Kidney (tissue), 14 donors: ENCODE measurements around the gene OR51I2. TPM values are rescaled to one million over a fixed set of nuclear protein-coding genes. Genes with fewer than 3 reads are reported as not detected.
A peak's percentile ranks its signal among the peaks of the same experiment; 100 is the strongest.

ENCODE experiments used
- DNase-seq, 5 donors: peaks; one replicate each; pipeline ENCODE4 v3.0.0-alpha.2; 2013 to 2020
- FAIRE-seq: peaks from 2 replicates; lab custom pipeline; 2012; peaks lifted over from hg19 to GRCh38; lab: Jason Lieb, UNC
- H3K27ac ChIP-seq, 2 donors: one replicate each; pipeline ENCODE4 v1.7.0; 2013; ENCODE audit warnings: low read depth in 2 of 2, low read length in 2 of 2, inconsistent platforms in 1 of 2
- H3K27me3 ChIP-seq: one replicate; pipeline ENCODE4 v1.7.1; 2013; ENCODE audit warnings: low read length, inconsistent platforms; ENCODE audit not compliant: control insufficient read depth, insufficient read depth
- H3K36me3 ChIP-seq, 3 donors: one replicate each; pipeline versions ENCODE4 v1.7.0 to v1.7.1; 2013; ENCODE audit warnings: low read length in 3 of 3, control low read depth in 1 of 3, inconsistent platforms in 1 of 3; ENCODE audit not compliant: insufficient read depth in 3 of 3, control insufficient read depth in 2 of 3
- H3K4me1 ChIP-seq, 3 donors: one replicate each; pipeline versions ENCODE4 v1.7.0 to v1.7.1; 2013; ENCODE audit warnings: low read length in 3 of 3, inconsistent platforms in 1 of 3, low read depth in 1 of 3; ENCODE audit not compliant: control insufficient read depth in 2 of 3, insufficient read depth in 2 of 3
- H3K4me3 ChIP-seq, 3 donors: one replicate each; pipeline versions ENCODE4 v1.7.0 to v1.8.1; 2013; ENCODE audit warnings: low read length in 3 of 3, control low read depth in 1 of 3, inconsistent platforms in 1 of 3
- H3K9ac ChIP-seq, 3 donors: one replicate each; pipeline versions ENCODE4 v1.7.0 to v1.7.1; 2013; ENCODE audit warnings: low read length in 3 of 3, control low read depth in 1 of 3, inconsistent platforms in 1 of 3
- H3K9me3 ChIP-seq, 3 donors: one replicate each; pipeline versions ENCODE4 v1.7.0 to v1.7.1; 2013; ENCODE audit warnings: low read length in 3 of 3, control low read depth in 1 of 3, inconsistent platforms in 1 of 3; ENCODE audit not compliant: control insufficient read depth in 2 of 3, insufficient read depth in 1 of 3
- intact Hi-C: fragments of 100-400 bp; cut with DNase I; formaldehyde crosslinking; loops from one replicate; pipeline ENCODE4 v1.11.1; 2022
- polyA plus RNA-seq: library from polyadenylated mRNA; stranded (reverse); fragments of 350-450 nt; fragmentation: Illumina TruSeq; extraction: RNeasy Lipid Tissue Mini Kit (QIAGEN cat#74804); gene quantifications from one replicate; pipeline ENCODE4 v1.2.3, GENCODE V29; 2014; ENCODE audit warnings: low read depth, low replicate concordance; ENCODE audit not compliant: insufficient read depth
- total RNA-seq: library from RNA; stranded (reverse); fragmentation: NEBNext Ultra II Directional; extraction: Animal tissue kit (Norgen Biotek cat#: 25700); gene quantifications from one replicate; pipeline ENCODE4 v1.2.1, GENCODE V29; 2021
- TF ChIP-seq, protein P1 (sequence below): IDR thresholded peaks from 3 replicates; pipeline ENCODE4 v1.5.1; 2012; ENCODE audit warnings: mild to moderate bottlenecking, moderate library complexity, borderline replicate concordance; ENCODE audit not compliant: insufficient read depth; ENCODE audit errors: extremely low read depth
- donor health status: control.
- donor health status: control.
- donor health status: control.
- donor health status: control.
- donor health status: control.
- donor health status: DM: yes; HTN: yes; CAD: no.
- donor health status: Normal renal cell carcinoma (clear cell type).

The OR51I2 gene
- total and polyA plus RNA-seq, 2 donors from 2014 or later = not detected

- Histone ChIP-seq H3K4me3 (no peak overlapping the region), H3K9me3 (no peaks in the 10 kb centered on the region), H3K9ac (no peak overlapping the region), H3K27me3 (no peaks in the 10 kb centered on the region), H3K4me1 (no peaks in the 10 kb centered on the region), H3K36me3 (no peaks in the 10 kb centered on the region), H3K27ac (no peak overlapping the region)
- DNase-seq = no peak
- TF ChIP-seq, protein P1, sequence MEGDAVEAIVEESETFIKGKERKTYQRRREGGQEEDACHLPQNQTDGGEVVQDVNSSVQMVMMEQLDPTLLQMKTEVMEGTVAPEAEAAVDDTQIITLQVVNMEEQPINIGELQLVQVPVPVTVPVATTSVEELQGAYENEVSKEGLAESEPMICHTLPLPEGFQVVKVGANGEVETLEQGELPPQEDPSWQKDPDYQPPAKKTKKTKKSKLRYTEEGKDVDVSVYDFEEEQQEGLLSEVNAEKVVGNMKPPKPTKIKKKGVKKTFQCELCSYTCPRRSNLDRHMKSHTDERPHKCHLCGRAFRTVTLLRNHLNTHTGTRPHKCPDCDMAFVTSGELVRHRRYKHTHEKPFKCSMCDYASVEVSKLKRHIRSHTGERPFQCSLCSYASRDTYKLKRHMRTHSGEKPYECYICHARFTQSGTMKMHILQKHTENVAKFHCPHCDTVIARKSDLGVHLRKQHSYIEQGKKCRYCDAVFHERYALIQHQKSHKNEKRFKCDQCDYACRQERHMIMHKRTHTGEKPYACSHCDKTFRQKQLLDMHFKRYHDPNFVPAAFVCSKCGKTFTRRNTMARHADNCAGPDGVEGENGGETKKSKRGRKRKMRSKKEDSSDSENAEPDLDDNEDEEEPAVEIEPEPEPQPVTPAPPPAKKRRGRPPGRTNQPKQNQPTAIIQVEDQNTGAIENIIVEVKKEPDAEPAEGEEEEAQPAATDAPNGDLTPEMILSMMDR = no peak
- FAIRE-seq = no peak
- intact Hi-C loops = no loop called here
Observed at GRCh38 chr11:5443835-5444393, 5.2 kb upstream of the OR51I2 start.

GRCh38 chr11:5449432-5449831, 309 bp downstream of the OR51I2 start:
- TF ChIP-seq, protein P1 = no peak
- Histone ChIP-seq H3K27me3 (no peaks in the 10 kb centered on the region), H3K4me1 (no peaks in the 10 kb centered on the region), H3K9me3 (no peaks in the 10 kb centered on the region), H3K4me3 (no peak overlapping the region), H3K9ac (no peak overlapping the region), H3K27ac (no peak overlapping the region), H3K36me3 (no peaks in the 10 kb centered on the region)
- intact Hi-C loops = no loop called here
- FAIRE-seq = no peak
- no peak for DNase-seq

- H3K9me3 ChIP-seq = no peaks in the 10 kb centered on the region
- intact Hi-C loops = no loop called here
- FAIRE-seq (no peak), DNase-seq (peak in 1 of 5 donors; percentile 62)
- H3K4me1 ChIP-seq = no peaks in the 10 kb centered on the region
- H3K27ac ChIP-seq = no peak overlapping the region
- H3K9ac ChIP-seq = no peak overlapping the region
- H3K4me3 ChIP-seq = no peak overlapping the region
- TF ChIP-seq, protein P1 = no peak
- no peaks in the 10 kb centered on the region for H3K36me3 ChIP-seq
- no peaks in the 10 kb centered on the region for H3K27me3 ChIP-seq
Observed at GRCh38 chr11:5460983-5461621, 12.0 kb downstream of the OR51I2 start.

DNA sequence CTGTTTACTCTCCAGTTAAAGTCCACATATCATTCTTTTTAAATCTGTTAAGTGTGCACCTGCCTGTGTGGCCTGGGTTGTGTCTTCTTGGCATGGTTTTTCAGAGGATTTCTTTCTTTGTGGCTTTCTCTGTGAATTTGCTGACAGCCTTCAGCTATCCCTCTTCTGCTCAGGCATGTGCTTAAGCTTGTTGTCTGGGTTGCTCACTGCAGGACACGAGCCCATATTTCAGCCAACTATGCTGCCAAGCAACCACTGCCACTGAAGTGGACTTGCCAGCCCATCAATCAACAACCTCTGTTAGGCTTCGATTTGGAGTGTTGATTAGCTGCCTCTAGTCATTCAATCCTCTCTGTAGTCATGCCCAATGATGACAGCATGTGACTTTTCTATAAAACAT, 18.4 kb downstream of the OR51I2 start:
- Histone ChIP-seq H3K9me3 (no peaks in the 10 kb centered on the region), H3K36me3 (no peaks in the 10 kb centered on the region), H3K27me3 (no peaks in the 10 kb centered on the region), H3K9ac (no peak overlapping the region), H3K4me3 (no peak overlapping the region), H3K27ac (no peak overlapping the region), H3K4me1 (no peaks in the 10 kb centered on the region)
- intact Hi-C loops = no loop called here
- FAIRE-seq = no peak
- DNase-seq = no peak
- TF ChIP-seq, protein P1 = no peak
